ENCODE measurements around the gene VWA2. TPM values are rescaled to one million over a fixed set of nuclear protein-coding genes. Genes with fewer than 3 reads are reported as not detected.

VWA2 gene
- total and polyA plus RNA-seq, 2 donors (not counting 1 experiment from before 2014, with no cell fraction given): not detected

GRCh38 chr10:114246679-114247305 is 7.7 kb downstream of the VWA2 start:
- peaks cover 40% of the 10 kb centered on the region for H3K27me3 Mint-ChIP-seq
- no peaks in the 10 kb centered on the region for H3K79me2 ChIP-seq (ENCODE audit: control insufficient read depth, insufficient read depth, low read length)
- CTCF ChIA-PET: interaction anchor here (0.9 kb wide), 1 partner anchor 8 kb away, joined by 3 read pairs; the partner anchor contains the start of gene VWA2

More at GRCh38 chr10:114246679-114247305, 7.7 kb downstream of the VWA2 start:
- Mint-ChIP-seq H3K9me3 (ENCODE audit: insufficient read depth) (peaks cover 5% of the 10 kb centered on the region), H3K27ac (no peak overlapping the region), H3K4me3 (no peak overlapping the region), H3K4me1 (no peaks in the 10 kb centered on the region)
- Histone ChIP-seq H3K9me3 (ENCODE audit: control extremely low read depth in 1 of 3, control insufficient read depth in 2 of 3, insufficient read depth in 1 of 3, low read length in 2 of 3) (no peaks in the 10 kb centered on the region), H3K9ac (ENCODE audit: low read length) (no peak overlapping the region), H3K36me3 (replicated peaks in 1 of 2; ENCODE audit: control extremely low read depth in 1 of 2, control insufficient read depth in 1 of 2, extremely low read depth in 1 of 2, insufficient read depth in 2 of 2, low read length in 1 of 2) (no peaks in the 10 kb centered on the region), H3K4me2 (replicated peaks; ENCODE audit: low read depth, low read length, poor library complexity, severe bottlenecking) (no peak overlapping the region), H2AFZ (ENCODE audit: insufficient read depth, low read depth, low read length, poor library complexity, severe bottlenecking) (no peak overlapping the region), H3K4me3 (ENCODE audit: control extremely low read depth in 1 of 5, extremely low read depth in 1 of 5, insufficient read depth in 1 of 5, low read depth in 2 of 5, low read length in 4 of 5) (no peak overlapping the region), H3K4me1 (ENCODE audit: control insufficient read depth in 2 of 2, insufficient read depth in 2 of 2, low read length in 2 of 2) (no peaks in the 10 kb centered on the region), H4K20me1 (ENCODE audit: control insufficient read depth, insufficient read depth, low read length, poor library complexity, severe bottlenecking) (no peaks in the 10 kb centered on the region), H3K27me3 (replicated peaks in 1 of 4; ENCODE audit: control extremely low read depth in 1 of 4, control insufficient read depth in 3 of 4, insufficient read depth in 4 of 4, low read length in 3 of 4) (peaks cover 0 to 8% (median 1%) of the 10 kb centered on the region in 4 experiments), H3K27ac (ENCODE audit: low read length in 2 of 2) (no peak overlapping the region)
- TF ChIP-seq EZH2 (IDR thresholded peaks at IDR 0.05; ENCODE audit: borderline replicate concordance, insufficient read depth, low read depth, low read length, poor library complexity, severe bottlenecking): no peak
- TF ChIP-seq CTCF (IDR thresholded peaks at IDR 0.05): no peak
- DNase-seq (no peak), ATAC-seq (ENCODE audit: low read depth) (no peak)
- POLR2A ChIA-PET: no interaction called here
- intact Hi-C loops (cut with micrococcal nuclease): no loop called here
- 88% methylated on average over 5 of the region's 7 CpGs for WGBS (ENCODE audit: insufficient coverage)

Measured in B cell (primary cell).